ENCODE results near the gene LATS1.

- TF ChIP-seq POLR2A (IDR thresholded peaks at IDR 0.05; ENCODE audit: low read length) (no peak), GATA1 (IDR thresholded peaks at IDR 0.05; ENCODE audit: low read depth, low read length) (no peak)
Observed at GRCh38 chr6:149734915-149735314, 17.0 kb upstream of the LATS1 start.
